Thyroid gland (tissue), 4 donors: ENCODE measurements around the gene CS.

Experiments
- POLR2A ChIP-seq, 2 donors: fragments of 450-650 bp; IDR thresholded peaks; one replicate each; pipeline ENCODE4 v1.6.1; 2017; ENCODE audit warnings: antibody characterized with exemption in 2 of 2, mild to moderate bottlenecking in 2 of 2, moderate library complexity in 1 of 2
- TF ChIP-seq, protein P1 (sequence below), 6 experiments: fragments of 200-600 bp in 3 of 6; fragments of 450-650 bp in 3 of 6; sonication (generic) in 3 of 6; IDR thresholded peaks; one replicate each; pipeline ENCODE4 v1.5.1; 2016 to 2019; ENCODE audit warnings: antibody characterized with exemption in 6 of 6, mild to moderate bottlenecking in 2 of 6, inconsistent platforms in 1 of 6, moderate library complexity in 1 of 6

DNA sequence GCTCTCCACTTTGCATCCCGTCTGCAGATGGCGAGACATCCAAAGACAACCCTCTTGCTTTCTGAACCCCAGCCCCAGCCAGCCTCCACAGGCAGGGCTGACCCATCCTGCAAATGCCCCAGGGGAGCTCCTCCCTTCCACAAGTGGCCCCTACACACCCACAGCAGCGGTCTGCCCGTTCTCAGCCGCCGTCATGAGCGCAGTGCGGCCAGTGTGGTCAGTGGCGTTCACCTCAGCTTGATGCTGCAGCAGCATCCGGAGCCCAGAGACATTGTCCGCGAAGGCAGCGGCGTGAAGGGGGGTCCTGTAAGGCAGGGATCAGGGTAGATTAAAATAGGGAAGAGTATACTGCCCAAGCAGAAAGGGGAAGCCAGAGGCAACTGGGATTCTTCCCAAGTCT lies 55.6 kb downstream of the CS start:
- TF ChIP-seq, protein P1, sequence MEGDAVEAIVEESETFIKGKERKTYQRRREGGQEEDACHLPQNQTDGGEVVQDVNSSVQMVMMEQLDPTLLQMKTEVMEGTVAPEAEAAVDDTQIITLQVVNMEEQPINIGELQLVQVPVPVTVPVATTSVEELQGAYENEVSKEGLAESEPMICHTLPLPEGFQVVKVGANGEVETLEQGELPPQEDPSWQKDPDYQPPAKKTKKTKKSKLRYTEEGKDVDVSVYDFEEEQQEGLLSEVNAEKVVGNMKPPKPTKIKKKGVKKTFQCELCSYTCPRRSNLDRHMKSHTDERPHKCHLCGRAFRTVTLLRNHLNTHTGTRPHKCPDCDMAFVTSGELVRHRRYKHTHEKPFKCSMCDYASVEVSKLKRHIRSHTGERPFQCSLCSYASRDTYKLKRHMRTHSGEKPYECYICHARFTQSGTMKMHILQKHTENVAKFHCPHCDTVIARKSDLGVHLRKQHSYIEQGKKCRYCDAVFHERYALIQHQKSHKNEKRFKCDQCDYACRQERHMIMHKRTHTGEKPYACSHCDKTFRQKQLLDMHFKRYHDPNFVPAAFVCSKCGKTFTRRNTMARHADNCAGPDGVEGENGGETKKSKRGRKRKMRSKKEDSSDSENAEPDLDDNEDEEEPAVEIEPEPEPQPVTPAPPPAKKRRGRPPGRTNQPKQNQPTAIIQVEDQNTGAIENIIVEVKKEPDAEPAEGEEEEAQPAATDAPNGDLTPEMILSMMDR (IDR thresholded peaks at IDR 0.05), result no peak
- no peak for TF ChIP-seq POLR2A (IDR thresholded peaks at IDR 0.05)
